ENCODE results near the gene LAMTOR4. TPM values are rescaled to one million over a fixed set of nuclear protein-coding genes. Genes with fewer than 3 reads are reported as not detected.
"Not testable (repeated sequence)": the region's sequence is repeated elsewhere in the genome, so short reads cannot be mapped to it uniquely, and the experiment has no call there.

Gene LAMTOR4
- total RNA-seq, 2 donors from 2014 or later, result 224 to 268 TPM

GRCh38 chr7:100142461-100142860 lies 6.3 kb upstream of the LAMTOR4 start:
- no peak for ATAC-seq
- intact Hi-C loops (cut with DNase I, micrococcal nuclease), result no loop called here
- no peak for DNase-seq

GRCh38 chr7:100146350-100146749 lies 2.4 kb upstream of the LAMTOR4 start:
- ATAC-seq; DNase-seq; intact Hi-C loops (cut with DNase I, micrococcal nuclease): not testable (repeated sequence)

- ATAC-seq (no peak), DNase-seq (no peak)
- intact Hi-C loops (cut with DNase I, micrococcal nuclease), result no loop called here
Measured at GRCh38 chr7:100147278-100147677, 1.4 kb upstream of the LAMTOR4 start.

GRCh38 chr7:100148225-100148558 lies 526 bp upstream of the LAMTOR4 start:
- no peak for ATAC-seq
- intact Hi-C loops (cut with DNase I, micrococcal nuclease), result no loop called here
- DNase-seq, result no peak

GRCh38 chr7:100152404-100152803 lies 3.7 kb downstream of the LAMTOR4 start:
- DNase-seq (no peak), ATAC-seq (no peak)
- intact Hi-C loops (cut with DNase I, micrococcal nuclease), result no loop called here

- intact Hi-C loops (cut with DNase I, micrococcal nuclease), result no loop called here
- DNase-seq (no peak), ATAC-seq (no peak)
Measured at GRCh38 chr7:100152937-100153666, 4.4 kb downstream of the LAMTOR4 start.

GRCh38 chr7:100153708-100154535 lies 5.2 kb downstream of the LAMTOR4 start:
- DNase-seq (peak; percentile 79 to 85), ATAC-seq (peak; percentile 65)

GRCh38 chr7:100154651-100155491 lies 6.2 kb downstream of the LAMTOR4 start:
- ATAC-seq (peak; percentile 60), DNase-seq (peak; percentile 80 to 85)
- intact Hi-C loops (cut with DNase I, micrococcal nuclease), result no loop called here

More at GRCh38 chr7:100153708-100154535, 5.2 kb downstream of the LAMTOR4 start:
- intact Hi-C loops (cut with DNase I, micrococcal nuclease), result no loop called here

- DNase-seq, result no peak
- intact Hi-C loops (cut with DNase I, micrococcal nuclease), result no loop called here
- ATAC-seq, result no peak
Measured at GRCh38 chr7:100155553-100156317, 7.0 kb downstream of the LAMTOR4 start.

- intact Hi-C loops (cut with DNase I, micrococcal nuclease), result no loop called here
- no peak for DNase-seq
- ATAC-seq, result no peak
Measured at GRCh38 chr7:100156331-100157068, 7.8 kb downstream of the LAMTOR4 start.

GRCh38 chr7:100157069-100157333 lies 8.3 kb downstream of the LAMTOR4 start:
- no peak for DNase-seq
- intact Hi-C loops (cut with DNase I, micrococcal nuclease), result no loop called here
- no peak for ATAC-seq

- ATAC-seq (peak; percentile 17), DNase-seq (peak; percentile 41 to 60)
- intact Hi-C loops (cut with DNase I, micrococcal nuclease), result no loop called here
Measured at GRCh38 chr7:100157334-100158228, 8.9 kb downstream of the LAMTOR4 start.

- peak; percentile 52 for ATAC-seq
- intact Hi-C loops (cut with DNase I, micrococcal nuclease), result no loop called here
- DNase-seq, result peak; percentile 93 to 99
Measured at GRCh38 chr7:100158229-100159098, 9.7 kb downstream of the LAMTOR4 start, which contains the start of gene TRAPPC14. TRAPPC14 (minus strand) TSS chr7:100158723; CDS start chr7:100158499, 224 bp downstream.

GRCh38 chr7:100159099-100159623 lies 10.4 kb downstream of the LAMTOR4 start:
- DNase-seq (no peak), ATAC-seq (no peak)
- intact Hi-C loops (cut with DNase I, micrococcal nuclease), result no loop called here

GRCh38 chr7:100160067-100160466 lies 11.3 kb downstream of the LAMTOR4 start:
- no peak for DNase-seq
- no peak for ATAC-seq
- intact Hi-C loops (cut with DNase I, micrococcal nuclease), result no loop called here

GRCh38 chr7:100163006-100163531 lies 14.4 kb downstream of the LAMTOR4 start:
- intact Hi-C loops (cut with DNase I, micrococcal nuclease), result no loop called here
- ATAC-seq (peak; percentile 76), DNase-seq (peak; percentile 72 to 83)
